ENCODE results near the gene LRRC8B.

Gene LRRC8B

DNA sequence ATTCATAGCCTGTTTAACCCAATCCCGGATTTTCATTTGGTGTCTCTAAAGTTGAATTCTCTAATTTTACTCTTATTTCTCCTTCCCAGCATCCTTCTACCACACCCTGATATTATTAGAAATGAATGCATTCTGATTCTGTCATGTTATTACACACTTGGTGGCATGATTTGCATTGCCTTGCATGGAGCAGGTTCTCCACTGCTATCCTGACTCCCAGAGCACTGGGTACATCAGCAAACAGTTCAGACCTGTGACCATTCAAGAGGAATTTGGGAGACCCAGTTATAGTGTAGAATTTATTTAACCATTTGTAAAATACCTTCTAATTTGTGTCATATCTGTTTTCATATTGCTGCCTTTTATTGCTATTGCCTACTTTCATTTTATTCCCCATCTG lies 2.6 kb downstream of the LRRC8B start:
- H3K27me3 ChIP-seq (ENCODE audit: low read depth, low read length), result no peaks in the 10 kb centered on the region
- peak overlapping the region; percentile 30 for H3K27ac ChIP-seq (ENCODE audit: low read length)
- no peaks in the 10 kb centered on the region for H3K9me3 ChIP-seq (ENCODE audit: control insufficient read depth in 1 of 2, low read length in 2 of 2)
- no peak overlapping the region for H3K4me3 ChIP-seq (ENCODE audit: low read depth in 1 of 2, low read length in 2 of 2)
- peaks cover 0 to 13% of the 10 kb centered on the region in 2 donors for H3K4me1 ChIP-seq (ENCODE audit: control insufficient read depth in 1 of 2, insufficient read depth in 2 of 2, low read length in 2 of 2)
- H3K36me3 ChIP-seq (ENCODE audit: control insufficient read depth in 1 of 2, insufficient read depth in 2 of 2, low read length in 2 of 2), result no peaks in the 10 kb centered on the region

DNA sequence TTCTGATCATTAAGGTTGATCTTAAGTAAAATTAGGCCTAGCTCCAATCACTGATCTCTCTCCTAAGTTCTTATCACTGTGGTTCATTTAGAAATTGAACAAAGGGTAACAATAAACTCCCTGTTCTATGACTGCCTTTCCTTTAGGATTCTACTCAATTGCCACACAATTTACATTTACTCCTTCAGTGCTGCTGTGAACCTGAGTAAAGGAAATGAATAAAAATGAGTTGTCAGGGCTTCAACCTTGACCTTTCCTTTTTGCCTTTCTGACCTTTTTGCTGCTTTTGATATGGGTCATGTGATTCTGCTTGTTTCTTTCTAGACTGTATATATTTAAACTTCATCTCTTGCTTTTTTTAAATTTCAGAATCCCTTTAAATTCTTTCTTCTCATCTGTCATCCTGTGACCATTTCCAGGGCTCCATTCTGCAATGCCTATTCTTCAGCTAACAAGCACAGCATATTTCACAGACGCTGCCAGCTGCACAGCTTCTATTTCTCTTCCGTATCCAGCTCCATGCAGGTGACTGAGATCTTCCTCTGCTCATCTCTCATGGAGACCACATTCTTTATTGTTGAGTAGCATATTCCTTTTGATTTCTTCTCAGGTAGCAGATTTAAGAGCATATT lies 3.2 kb downstream of the LRRC8B start:
- Histone ChIP-seq H3K4me3 (ENCODE audit: low read depth in 1 of 2, low read length in 2 of 2) (no peak overlapping the region), H3K27ac (ENCODE audit: low read length) (no peak overlapping the region), H3K36me3 (ENCODE audit: control insufficient read depth in 1 of 2, insufficient read depth in 2 of 2, low read length in 2 of 2) (no peaks in the 10 kb centered on the region), H3K4me1 (ENCODE audit: control insufficient read depth in 1 of 2, insufficient read depth in 2 of 2, low read length in 2 of 2) (peaks cover 0 to 13% of the 10 kb centered on the region in 2 donors), H3K9me3 (ENCODE audit: control insufficient read depth in 1 of 2, low read length in 2 of 2) (no peaks in the 10 kb centered on the region), H3K27me3 (ENCODE audit: low read depth, low read length) (no peaks in the 10 kb centered on the region)

DNA sequence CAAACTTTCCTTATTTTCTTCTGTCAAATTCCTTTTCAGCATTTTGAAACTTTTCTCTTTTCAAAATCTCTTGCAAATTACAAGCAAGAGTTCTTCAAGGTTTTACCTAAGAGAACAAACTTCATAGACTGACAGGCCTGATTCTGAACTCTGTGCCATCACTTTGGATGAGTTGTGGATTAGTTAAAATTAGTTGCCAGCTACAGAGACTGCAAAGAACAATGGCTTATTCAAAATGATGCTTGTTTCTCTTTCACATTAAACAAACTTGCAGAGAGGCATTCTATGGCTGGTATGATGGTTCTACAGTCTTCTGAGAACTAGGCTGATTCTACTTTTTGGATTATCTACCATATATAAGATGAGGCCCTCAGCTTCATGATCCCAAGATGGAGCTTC lies 3.8 kb downstream of the LRRC8B start:
- peaks cover 0 to 13% of the 10 kb centered on the region in 2 donors for H3K4me1 ChIP-seq (ENCODE audit: control insufficient read depth in 1 of 2, insufficient read depth in 2 of 2, low read length in 2 of 2)
- no peak overlapping the region for H3K4me3 ChIP-seq (ENCODE audit: low read depth in 1 of 2, low read length in 2 of 2)
- no peak overlapping the region for H3K27ac ChIP-seq (ENCODE audit: low read length)
- no peaks in the 10 kb centered on the region for H3K36me3 ChIP-seq (ENCODE audit: control insufficient read depth in 1 of 2, insufficient read depth in 2 of 2, low read length in 2 of 2)
- no peaks in the 10 kb centered on the region for H3K27me3 ChIP-seq (ENCODE audit: low read depth, low read length)
- no peaks in the 10 kb centered on the region for H3K9me3 ChIP-seq (ENCODE audit: control insufficient read depth in 1 of 2, low read length in 2 of 2)

DNA sequence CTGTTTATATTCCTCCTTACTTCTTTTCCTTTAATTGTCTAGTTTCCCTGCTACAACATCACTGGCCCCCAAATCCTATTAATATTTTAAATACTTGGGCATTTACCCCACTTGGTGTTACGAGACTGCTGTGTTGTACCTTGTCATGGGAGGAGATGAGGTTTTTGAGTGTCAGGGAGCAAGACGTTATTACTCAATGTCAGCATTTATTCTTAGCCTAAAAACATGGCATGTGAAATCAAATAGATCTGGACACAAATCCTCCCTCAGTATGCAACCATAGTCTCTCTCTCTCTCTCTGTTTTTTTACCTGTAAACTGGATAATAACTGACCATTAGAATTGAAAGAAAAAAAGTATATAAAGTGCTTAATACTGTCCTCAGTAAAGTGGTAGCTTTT lies 4.6 kb downstream of the LRRC8B start:
- Histone ChIP-seq H3K27ac (ENCODE audit: low read length) (no peak overlapping the region), H3K36me3 (ENCODE audit: control insufficient read depth in 1 of 2, insufficient read depth in 2 of 2, low read length in 2 of 2) (no peaks in the 10 kb centered on the region), H3K4me3 (ENCODE audit: low read depth in 1 of 2, low read length in 2 of 2) (no peak overlapping the region), H3K4me1 (ENCODE audit: control insufficient read depth in 1 of 2, insufficient read depth in 2 of 2, low read length in 2 of 2) (peaks cover 0 to 13% of the 10 kb centered on the region in 2 donors), H3K9me3 (ENCODE audit: control insufficient read depth in 1 of 2, low read length in 2 of 2) (no peaks in the 10 kb centered on the region), H3K27me3 (ENCODE audit: low read depth, low read length) (no peaks in the 10 kb centered on the region)

DNA sequence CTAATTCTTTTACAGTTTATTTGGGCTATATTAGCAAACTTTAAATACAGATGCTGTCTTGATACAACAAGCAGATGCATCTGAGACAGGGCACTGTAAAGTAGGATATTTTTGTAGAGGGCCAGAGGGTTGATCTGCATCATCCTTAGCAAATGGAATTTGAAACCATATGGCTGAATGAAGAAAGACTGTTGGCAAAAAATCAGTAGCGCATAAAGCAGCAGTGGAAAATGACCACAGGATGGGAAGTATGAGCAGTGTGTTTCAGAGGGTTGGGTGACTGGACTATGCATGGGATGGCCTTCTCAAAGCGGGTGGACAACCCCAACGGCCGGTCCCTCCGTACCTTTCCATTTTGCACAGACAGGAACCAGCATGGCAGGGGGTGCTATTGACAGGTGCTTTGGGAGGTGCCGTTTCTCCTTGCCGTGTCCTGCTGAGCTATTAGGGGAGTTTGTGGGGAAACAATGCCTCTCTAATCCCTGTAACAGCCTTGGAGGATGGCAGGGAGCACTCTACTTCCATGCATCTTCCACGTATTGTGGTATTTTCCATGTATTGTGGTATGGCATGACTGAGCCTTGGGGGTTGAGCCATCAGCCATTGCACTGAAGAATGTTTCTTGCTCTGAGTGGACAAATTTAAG lies 5.9 kb downstream of the LRRC8B start:
- Histone ChIP-seq H3K27me3 (ENCODE audit: low read depth, low read length) (no peaks in the 10 kb centered on the region), H3K4me1 (ENCODE audit: control insufficient read depth in 1 of 2, insufficient read depth in 2 of 2, low read length in 2 of 2) (peaks cover 0 to 13% of the 10 kb centered on the region in 2 donors), H3K27ac (ENCODE audit: low read length) (no peak overlapping the region), H3K9me3 (ENCODE audit: control insufficient read depth in 1 of 2, low read length in 2 of 2) (no peaks in the 10 kb centered on the region), H3K4me3 (ENCODE audit: low read depth in 1 of 2, low read length in 2 of 2) (no peak overlapping the region), H3K36me3 (ENCODE audit: control insufficient read depth in 1 of 2, insufficient read depth in 2 of 2, low read length in 2 of 2) (no peaks in the 10 kb centered on the region)

DNA sequence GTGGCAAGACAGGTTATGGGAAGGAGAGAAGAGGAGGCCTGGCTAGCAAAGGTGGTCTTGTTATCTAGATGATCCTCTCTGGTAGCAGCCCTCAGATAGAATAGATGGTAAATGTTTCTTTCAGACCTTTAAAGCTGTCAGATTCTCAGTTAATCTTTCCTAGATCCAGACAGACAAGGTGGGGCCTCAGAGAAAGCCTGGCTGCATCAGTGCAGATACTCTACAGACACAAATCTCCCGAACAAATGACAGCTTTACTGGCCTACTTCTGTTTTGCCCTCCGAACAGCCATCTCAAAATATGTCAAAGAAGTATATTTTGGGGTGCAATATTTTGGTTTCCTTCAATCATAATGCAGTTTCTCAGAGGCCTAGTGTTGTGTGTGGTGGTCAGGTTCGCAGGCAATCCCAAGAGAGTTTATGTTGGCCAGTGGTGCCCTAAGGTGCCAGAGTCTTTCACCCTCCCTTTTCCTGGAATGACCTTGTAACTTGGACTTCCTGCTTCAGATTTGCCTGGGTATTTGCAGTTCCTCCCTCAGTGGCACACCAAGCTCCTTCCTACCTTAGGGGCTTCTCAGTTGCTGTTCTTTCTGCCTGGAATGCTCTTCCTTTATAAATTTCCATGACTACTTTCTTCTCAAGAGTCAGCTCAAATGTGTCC lies 7.0 kb downstream of the LRRC8B start:
- no peak overlapping the region for H3K27ac ChIP-seq (ENCODE audit: low read length)
- H3K9me3 ChIP-seq (ENCODE audit: control insufficient read depth in 1 of 2, low read length in 2 of 2), result no peaks in the 10 kb centered on the region
- H3K4me3 ChIP-seq (ENCODE audit: low read depth in 1 of 2, low read length in 2 of 2), result no peak overlapping the region
- no peaks in the 10 kb centered on the region for H3K27me3 ChIP-seq (ENCODE audit: low read depth, low read length)
- H3K36me3 ChIP-seq (ENCODE audit: control insufficient read depth in 1 of 2, insufficient read depth in 2 of 2, low read length in 2 of 2), result no peaks in the 10 kb centered on the region
- peaks cover 0 to 13% of the 10 kb centered on the region in 2 donors for H3K4me1 ChIP-seq (ENCODE audit: control insufficient read depth in 1 of 2, insufficient read depth in 2 of 2, low read length in 2 of 2)

DNA sequence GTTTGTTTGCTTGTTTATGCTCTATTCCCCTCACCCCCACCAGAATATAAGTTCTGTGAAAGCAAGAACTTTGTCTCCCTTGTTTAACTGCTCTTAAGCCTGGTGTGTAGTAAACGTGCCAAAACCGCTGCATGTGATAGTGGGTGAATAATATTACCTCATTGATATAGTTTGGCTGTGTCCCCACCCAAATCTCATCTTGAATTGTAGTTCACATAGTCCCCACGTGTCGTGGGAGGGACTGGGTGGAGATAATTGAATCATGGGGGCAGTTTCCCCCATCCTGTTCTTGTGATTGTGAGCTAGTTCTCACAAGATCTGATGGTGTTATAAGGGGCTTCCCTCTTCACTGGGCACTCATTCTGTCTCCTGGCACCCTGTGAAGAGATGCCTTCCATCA lies 7.6 kb downstream of the LRRC8B start:
- no peaks in the 10 kb centered on the region for H3K36me3 ChIP-seq (ENCODE audit: control insufficient read depth in 1 of 2, insufficient read depth in 2 of 2, low read length in 2 of 2)
- H3K27me3 ChIP-seq (ENCODE audit: low read depth, low read length), result no peaks in the 10 kb centered on the region
- H3K9me3 ChIP-seq (ENCODE audit: control insufficient read depth in 1 of 2, low read length in 2 of 2), result no peaks in the 10 kb centered on the region
- H3K4me3 ChIP-seq (ENCODE audit: low read depth in 1 of 2, low read length in 2 of 2), result no peak overlapping the region
- H3K4me1 ChIP-seq (ENCODE audit: control insufficient read depth in 1 of 2, insufficient read depth in 2 of 2, low read length in 2 of 2), result peaks cover 0 to 13% of the 10 kb centered on the region in 2 donors
- H3K27ac ChIP-seq (ENCODE audit: low read length), result no peak overlapping the region

DNA sequence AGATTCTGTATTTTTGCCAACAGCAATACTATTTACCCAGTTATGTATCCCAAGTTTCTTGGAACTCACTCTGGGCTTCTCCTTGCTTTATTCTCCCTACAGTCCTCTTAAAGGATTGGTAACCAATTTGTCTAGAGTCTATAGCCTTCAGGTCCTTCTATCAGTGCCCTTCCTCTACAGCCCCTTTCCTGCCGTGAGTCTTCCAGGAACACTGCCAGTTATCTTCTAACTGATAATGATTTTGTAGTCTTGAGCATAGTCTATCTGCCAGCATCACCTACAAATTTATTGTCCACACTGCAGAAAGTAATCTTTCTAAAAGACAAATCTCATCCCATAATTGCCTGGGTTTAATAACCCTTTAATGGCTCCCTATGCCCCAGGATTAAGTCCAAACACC lies 8.2 kb downstream of the LRRC8B start:
- no peak overlapping the region for H3K27ac ChIP-seq (ENCODE audit: low read length)
- no peaks in the 10 kb centered on the region for H3K36me3 ChIP-seq (ENCODE audit: control insufficient read depth in 1 of 2, insufficient read depth in 2 of 2, low read length in 2 of 2)
- no peak overlapping the region for H3K4me3 ChIP-seq (ENCODE audit: low read depth in 1 of 2, low read length in 2 of 2)
- no peaks in the 10 kb centered on the region for H3K27me3 ChIP-seq (ENCODE audit: low read depth, low read length)
- peaks cover 0 to 9% of the 10 kb centered on the region in 2 donors for H3K4me1 ChIP-seq (ENCODE audit: control insufficient read depth in 1 of 2, insufficient read depth in 2 of 2, low read length in 2 of 2)
- H3K9me3 ChIP-seq (ENCODE audit: control insufficient read depth in 1 of 2, low read length in 2 of 2), result no peaks in the 10 kb centered on the region

DNA sequence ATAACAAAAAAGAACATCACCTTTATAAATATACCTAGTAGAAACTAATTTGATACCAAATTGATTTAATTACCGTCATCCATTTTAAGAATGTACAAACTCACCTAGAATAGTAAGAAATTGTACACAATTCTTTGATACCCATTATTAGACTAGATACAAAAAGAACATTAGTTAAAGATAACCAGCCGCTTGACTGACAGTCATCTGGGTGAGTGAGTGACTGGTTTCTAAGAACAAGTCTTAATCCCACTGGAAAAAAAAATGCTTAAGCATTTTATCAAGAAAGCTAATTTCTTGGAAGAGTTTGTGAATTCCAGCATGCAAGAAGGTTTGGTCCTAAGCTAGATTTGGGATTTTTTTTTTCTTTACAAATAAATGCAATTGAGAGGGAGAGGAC lies 10.9 kb downstream of the LRRC8B start:
- Histone ChIP-seq H3K4me1 (ENCODE audit: control insufficient read depth in 1 of 2, insufficient read depth in 2 of 2, low read length in 2 of 2) (peaks cover 0 to 6% of the 10 kb centered on the region in 2 donors), H3K36me3 (ENCODE audit: control insufficient read depth in 1 of 2, insufficient read depth in 2 of 2, low read length in 2 of 2) (no peaks in the 10 kb centered on the region), H3K9me3 (ENCODE audit: control insufficient read depth in 1 of 2, low read length in 2 of 2) (no peaks in the 10 kb centered on the region), H3K27me3 (ENCODE audit: low read depth, low read length) (no peaks in the 10 kb centered on the region), H3K4me3 (ENCODE audit: low read depth in 1 of 2, low read length in 2 of 2) (no peak overlapping the region), H3K27ac (ENCODE audit: low read length) (no peak overlapping the region)

DNA sequence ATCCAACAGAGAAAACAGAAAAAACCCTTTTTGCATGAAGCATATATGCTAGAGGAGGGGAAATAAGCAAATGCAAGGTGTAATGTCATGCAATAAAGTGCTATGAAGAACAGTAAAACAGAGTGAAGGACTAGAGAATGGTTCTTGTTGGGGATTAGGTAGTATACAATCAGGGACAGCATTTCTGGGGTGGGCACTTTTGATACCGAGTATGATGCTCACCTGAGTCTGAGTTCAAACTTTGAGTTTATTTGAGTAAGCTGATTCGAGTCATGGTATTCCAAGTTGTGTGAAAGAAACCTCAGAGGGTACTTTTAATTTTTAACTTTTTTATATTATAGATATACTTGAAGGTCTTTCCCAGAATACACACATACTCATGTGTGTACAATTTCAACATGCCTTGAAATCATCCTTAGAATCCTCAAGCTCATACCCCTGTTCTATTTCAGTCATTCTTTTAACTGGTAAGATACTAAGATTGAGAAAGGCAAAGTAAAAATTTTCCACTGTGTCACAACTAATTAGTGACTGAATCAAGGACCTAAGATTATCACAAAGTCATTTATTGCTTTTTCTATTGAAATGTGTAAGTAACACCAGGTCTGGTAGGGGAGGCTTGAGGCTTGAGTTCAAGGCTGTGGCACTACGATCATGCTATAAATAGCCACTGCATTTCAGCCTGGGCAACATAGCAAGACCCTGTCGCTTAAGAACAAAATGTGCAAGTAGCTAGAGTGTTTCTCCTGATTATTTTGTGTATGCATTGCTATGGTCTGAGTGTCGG lies 12.1 kb downstream of the LRRC8B start:
- H3K4me3 ChIP-seq (ENCODE audit: low read depth in 1 of 2, low read length in 2 of 2), result no peak overlapping the region
- peaks cover 0 to 3% of the 10 kb centered on the region in 2 donors for H3K4me1 ChIP-seq (ENCODE audit: control insufficient read depth in 1 of 2, insufficient read depth in 2 of 2, low read length in 2 of 2)
- no peaks in the 10 kb centered on the region for H3K36me3 ChIP-seq (ENCODE audit: control insufficient read depth in 1 of 2, insufficient read depth in 2 of 2, low read length in 2 of 2)
- H3K27me3 ChIP-seq (ENCODE audit: low read depth, low read length), result no peaks in the 10 kb centered on the region
- no peaks in the 10 kb centered on the region for H3K9me3 ChIP-seq (ENCODE audit: control insufficient read depth in 1 of 2, low read length in 2 of 2)
- H3K27ac ChIP-seq (ENCODE audit: low read length), result no peak overlapping the region

DNA sequence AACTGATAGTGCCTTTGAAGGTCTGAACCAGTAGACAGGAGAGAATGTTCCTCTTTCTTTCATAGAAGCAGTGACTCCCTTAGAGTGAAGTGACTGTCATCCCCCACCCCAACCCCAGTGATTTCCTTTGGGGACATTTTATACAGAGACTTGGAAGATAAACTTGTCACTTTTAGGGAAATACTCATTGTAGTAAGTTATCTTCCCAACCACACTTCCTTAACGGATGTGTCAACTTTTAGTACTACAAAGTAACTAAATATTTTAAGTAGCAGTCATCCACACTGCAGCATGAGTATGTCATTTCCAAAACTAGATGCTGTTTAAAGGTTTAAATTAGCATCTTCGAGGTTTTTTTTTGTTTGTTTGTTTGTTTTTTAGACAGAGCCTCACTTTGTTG lies 13.7 kb downstream of the LRRC8B start:
- no peak overlapping the region for H3K27ac ChIP-seq (ENCODE audit: low read length)
- peaks cover 0 to 3% of the 10 kb centered on the region in 2 donors for H3K4me1 ChIP-seq (ENCODE audit: control insufficient read depth in 1 of 2, insufficient read depth in 2 of 2, low read length in 2 of 2)
- no peaks in the 10 kb centered on the region for H3K36me3 ChIP-seq (ENCODE audit: control insufficient read depth in 1 of 2, insufficient read depth in 2 of 2, low read length in 2 of 2)
- no peaks in the 10 kb centered on the region for H3K9me3 ChIP-seq (ENCODE audit: control insufficient read depth in 1 of 2, low read length in 2 of 2)
- no peak overlapping the region for H3K4me3 ChIP-seq (ENCODE audit: low read depth in 1 of 2, low read length in 2 of 2)
- no peaks in the 10 kb centered on the region for H3K27me3 ChIP-seq (ENCODE audit: low read depth, low read length)
